NCI-H2196 treated with DMSO at 0.1 percent for 48 hours (cell line): Measurements from ENCODE around the gene EVA1C.
"Not testable (repeated sequence)": the region's sequence is repeated elsewhere in the genome, so short reads cannot be mapped to it uniquely, and the experiment has no call there.

ENCODE experiments used
- DNase-seq: peaks from one replicate; lab custom pipeline; 2025; ENCODE audit not compliant: unreplicated experiment; lab: John Stamatoyannopoulos, UW

Gene EVA1C

GRCh38 chr21:32521736-32522355 lies 109.3 kb downstream of the EVA1C start:
- DNase-seq = no peak

DNA sequence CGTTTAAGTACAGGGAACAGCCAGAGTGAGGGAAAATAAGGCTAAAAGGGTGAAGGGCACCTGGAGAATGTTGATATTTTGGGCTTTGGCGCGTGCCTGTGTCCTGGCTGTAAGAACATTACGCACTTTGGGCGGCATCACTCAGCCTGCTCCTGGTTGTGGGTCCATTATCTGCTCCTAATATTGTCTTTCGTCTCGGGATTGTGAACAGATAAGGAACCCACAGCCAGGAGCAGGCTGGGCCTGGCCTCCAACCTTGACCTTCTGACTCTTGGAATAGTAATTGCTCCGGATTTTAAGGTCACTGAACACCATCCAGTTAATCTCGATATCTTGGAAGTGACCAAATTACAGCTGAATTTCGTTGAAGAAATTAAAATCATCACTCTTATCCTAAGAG lies 111.0 kb downstream of the EVA1C start:
- DNase-seq = no peak

- DNase-seq = no peak
Measured at GRCh38 chr21:32523988-32524719, 111.6 kb downstream of the EVA1C start.

GRCh38 chr21:32525282-32525681 lies 112.8 kb downstream of the EVA1C start:
- DNase-seq = no peak

GRCh38 chr21:32529679-32530078 lies 117.2 kb downstream of the EVA1C start:
- no peak for DNase-seq

DNA sequence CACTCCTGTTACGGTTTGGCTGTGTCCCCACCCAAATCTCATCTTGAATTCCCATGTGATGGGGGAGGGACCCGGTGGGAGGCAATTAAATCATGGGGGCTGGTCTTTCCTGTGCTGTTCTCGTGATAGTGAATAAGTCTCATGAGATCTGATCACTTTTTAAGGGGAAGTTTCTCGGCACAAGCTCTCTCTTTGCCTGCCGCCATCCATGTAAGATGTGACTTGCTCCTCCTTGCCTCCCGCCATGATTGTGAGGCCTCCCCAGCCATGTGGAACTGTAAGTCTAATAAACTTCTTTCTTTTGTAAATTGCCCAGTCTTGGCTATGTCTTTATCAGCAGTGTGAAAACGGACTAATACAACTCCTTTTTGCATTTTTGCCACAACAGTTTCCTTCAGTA lies 118.3 kb downstream of the EVA1C start:
- DNase-seq = not testable (repeated sequence)

GRCh38 chr21:32531561-32531960 lies 119.1 kb downstream of the EVA1C start:
- DNase-seq = not testable (repeated sequence)

DNA sequence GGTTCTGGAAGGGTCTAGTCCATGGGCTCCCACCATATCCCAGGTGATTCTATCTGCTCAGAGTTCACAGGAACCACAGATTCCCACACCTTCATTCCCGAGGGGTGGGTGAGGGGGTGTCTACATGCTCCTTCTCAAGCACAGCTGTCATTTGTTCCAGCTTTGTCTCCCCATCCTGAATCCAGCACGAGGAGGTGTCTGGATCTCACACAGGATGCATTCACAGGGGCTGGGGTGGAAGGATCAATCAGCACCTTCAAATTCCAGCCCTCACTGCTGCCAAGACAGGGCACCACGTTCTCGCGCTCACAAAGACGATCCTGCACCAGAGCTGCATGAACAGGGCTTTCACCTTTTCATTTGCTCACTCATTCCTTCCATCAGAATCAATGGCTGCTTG lies 120.1 kb downstream of the EVA1C start:
- DNase-seq = no peak

GRCh38 chr21:32533053-32533452 lies 120.5 kb downstream of the EVA1C start:
- no peak for DNase-seq

GRCh38 chr21:32533611-32534010 lies 121.1 kb downstream of the EVA1C start:
- DNase-seq = no peak

DNA sequence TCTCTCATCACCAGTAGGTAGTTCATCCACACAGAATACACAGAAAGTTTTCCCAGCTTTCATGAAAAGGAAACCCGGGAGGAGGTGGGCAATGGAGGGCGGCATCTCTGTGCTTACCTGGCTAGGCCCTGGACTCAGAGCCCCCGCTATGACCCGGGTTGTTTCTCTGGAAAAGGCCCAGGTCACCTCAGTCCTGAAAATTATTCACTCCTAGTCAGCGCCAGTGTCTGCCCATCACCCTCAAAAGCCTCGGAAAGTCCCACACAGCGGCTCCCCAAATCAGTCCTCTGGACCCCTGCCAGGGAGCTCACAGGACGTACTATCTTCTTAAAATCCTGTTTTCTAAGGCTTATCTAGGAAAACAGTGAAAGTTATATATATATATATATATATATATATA lies 121.6 kb downstream of the EVA1C start:
- no peak for DNase-seq

DNA sequence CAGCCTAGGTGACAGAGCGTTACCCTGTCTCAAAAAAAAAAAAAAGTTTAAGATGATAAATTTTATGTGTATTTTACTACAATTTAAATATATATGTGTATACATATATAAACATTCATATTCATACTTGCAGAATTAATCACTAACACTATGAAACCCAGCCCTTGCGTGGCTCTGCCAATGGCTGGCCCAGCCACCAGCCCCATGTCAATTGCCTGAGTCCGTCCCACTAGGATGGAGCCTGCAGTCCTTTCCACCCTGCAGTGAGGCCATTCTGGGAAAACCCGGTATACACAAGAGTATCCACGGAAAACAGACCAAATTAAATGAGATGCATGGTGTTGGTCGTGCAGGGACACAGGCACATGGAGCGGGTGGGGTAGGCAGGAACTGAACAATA lies 123.1 kb downstream of the EVA1C start:
- DNase-seq = no peak

DNA sequence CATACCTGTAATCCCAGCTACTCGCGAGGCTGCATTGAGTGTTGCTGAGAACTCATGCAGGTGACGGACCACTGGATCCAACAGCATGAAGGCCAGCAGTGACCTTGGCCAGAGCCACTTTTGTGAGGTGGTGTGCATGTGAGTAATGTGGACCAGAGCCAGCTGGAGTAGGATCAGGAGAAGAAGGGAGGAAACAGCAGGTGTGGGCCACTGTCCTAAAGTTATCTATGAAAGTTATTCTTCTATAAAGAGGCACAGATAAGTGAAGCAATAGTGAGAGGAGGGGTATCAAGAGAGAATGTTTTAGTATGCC lies 125.0 kb downstream of the EVA1C start:
- peak; percentile 14 for DNase-seq

GRCh38 chr21:32538147-32538792 lies 125.8 kb downstream of the EVA1C start:
- no peak for DNase-seq

GRCh38 chr21:32539378-32539777 lies 126.9 kb downstream of the EVA1C start:
- DNase-seq = no peak

GRCh38 chr21:32543056-32543455 lies 130.6 kb downstream of the EVA1C start:
- not testable (repeated sequence) for DNase-seq

DNA sequence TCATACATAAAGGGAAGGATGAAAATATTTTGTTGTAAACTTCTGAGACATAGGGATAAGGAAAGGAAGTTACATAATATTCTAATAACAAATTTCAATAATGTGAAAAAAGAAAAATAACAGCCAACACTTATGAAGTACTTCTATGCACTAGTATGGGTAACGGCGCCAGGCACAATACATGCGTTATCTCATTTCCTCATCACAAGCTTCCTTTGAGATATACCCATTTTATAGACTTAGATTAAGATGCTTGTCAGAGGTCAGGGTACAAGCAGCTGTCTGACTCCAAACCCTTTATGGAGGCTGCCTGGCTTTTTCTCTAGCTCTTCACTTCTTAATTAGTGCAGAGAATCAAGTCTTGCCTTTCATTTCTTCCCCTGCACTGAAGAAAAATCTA lies 131.5 kb downstream of the EVA1C start:
- no peak for DNase-seq

DNA sequence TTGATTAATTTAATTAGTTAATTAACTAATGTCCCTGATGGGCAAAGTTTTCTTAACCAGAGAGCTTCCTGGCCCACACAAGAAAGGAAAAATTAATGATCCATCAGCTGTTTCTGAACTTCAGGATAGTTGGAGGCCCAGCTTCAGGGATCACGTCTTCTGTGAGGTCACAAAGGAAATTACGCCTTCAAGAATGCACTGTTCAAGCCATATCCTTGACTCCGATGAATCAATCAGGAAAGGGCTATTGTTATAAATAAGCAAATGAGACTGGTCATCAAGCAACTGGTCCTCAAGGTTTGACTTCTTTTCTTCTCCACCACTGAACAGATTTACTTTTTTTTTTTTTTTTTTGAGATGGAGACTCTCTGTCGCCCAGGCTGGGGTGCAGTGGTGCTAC lies 132.2 kb downstream of the EVA1C start:
- no peak for DNase-seq

DNA sequence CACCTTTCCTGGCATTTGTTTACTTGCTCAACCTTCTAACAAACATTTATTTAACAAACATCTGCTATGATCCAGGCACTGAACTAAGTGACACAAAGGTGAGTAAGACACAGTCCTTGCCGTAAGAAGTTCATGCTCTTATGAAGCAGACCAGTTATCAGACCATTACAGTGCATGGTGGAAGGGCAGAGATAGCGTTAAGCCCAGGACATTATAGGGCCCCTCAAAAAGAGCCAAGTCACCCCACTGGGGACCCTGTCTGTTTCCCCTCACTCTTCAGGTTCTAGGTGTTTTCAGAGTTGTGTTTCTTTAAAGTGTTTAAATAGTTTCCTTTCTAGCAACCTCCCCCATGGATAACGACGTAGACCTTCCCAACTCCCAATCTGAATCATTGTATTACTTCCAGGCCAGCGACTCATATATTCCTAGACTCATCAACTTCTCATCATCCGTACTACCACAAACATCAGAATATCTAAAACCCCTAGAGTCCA lies 133.5 kb downstream of the EVA1C start:
- DNase-seq = no peak

DNA sequence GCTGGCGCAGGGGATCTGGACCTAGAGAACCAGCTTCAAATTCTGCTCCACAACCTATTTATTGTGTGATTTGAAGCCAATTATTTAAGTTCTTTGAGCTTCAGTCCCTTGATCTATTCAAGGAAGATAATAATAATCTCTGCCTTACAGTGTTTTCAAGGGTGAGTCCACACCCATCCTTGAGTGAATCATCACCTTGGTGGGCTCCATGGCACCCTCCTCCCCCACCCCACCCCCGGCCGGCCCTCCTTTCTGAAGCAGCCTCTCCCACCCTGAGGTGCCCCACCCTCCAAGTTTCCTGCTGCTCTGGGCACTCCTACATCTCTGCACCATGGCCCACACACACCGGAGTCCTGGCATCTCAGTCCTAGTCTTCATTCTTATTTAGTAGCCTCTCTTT lies 134.5 kb downstream of the EVA1C start:
- DNase-seq = no peak

- DNase-seq = no peak
Measured at GRCh38 chr21:32548978-32549377, 136.5 kb downstream of the EVA1C start.

DNA sequence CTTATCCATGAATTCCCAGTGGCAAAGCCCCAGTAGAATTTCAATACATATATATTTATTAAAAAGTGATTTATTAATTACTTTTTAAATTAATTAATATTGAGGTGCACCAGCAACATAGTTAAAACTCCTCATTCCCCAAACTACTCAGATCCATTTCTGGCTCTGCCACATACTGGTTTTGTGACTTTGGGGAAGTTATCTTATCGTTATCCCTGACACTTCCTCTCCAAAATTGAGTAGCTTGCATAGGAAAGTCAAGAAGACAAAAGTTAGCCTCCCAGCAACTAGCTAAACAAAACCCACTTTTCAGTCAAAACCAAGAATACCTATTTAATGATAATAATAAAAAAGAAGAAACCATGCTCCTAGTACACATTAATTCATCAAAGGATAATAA lies 136.9 kb downstream of the EVA1C start:
- no peak for DNase-seq
